ENCODE results near the gene NYNRIN. TPM values are rescaled to one million over a fixed set of nuclear protein-coding genes. Genes with fewer than 3 reads are reported as not detected.

NYNRIN gene
- total RNA-seq, 1 experiment from 2014 or later: 18.7 TPM

DNA sequence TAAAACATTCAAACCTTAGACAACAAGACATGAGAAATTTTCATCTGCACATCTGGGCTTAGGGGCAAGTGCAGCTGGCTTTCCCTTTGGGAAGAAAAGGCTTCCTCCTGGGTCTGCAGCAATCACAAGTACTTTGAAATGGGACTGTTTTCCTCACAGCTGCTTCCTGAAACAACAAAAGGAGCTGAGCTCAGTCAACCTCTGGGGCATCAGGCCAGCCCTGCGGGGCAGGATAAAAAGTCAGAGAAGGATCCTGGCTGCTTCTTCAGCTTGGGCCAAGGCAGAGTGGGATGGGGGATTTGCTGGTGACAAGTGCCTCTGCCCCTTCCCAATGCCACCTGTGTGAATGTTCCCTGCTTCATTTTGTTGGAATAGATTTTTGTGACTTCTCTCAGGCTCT is 59.9 kb downstream of the NYNRIN start:
- Histone ChIP-seq H3K9me3 (ENCODE audit: control insufficient read depth, low read depth, low read length) (no peaks in the 10 kb centered on the region), H2AK5ac (ENCODE audit: insufficient read length, low read length) (no peak overlapping the region), H3K23me2 (ENCODE audit: insufficient read length, low read depth, low read length, poor library complexity, severe bottlenecking) (no peaks in the 10 kb centered on the region), H3K79me1 (ENCODE audit: insufficient read depth, low read depth, low read length, poor library complexity, severe bottlenecking) (no peaks in the 10 kb centered on the region), H3K79me2 (ENCODE audit: insufficient read depth, low read length) (no peaks in the 10 kb centered on the region), H3T11ph (ENCODE audit: low read length) (no peak overlapping the region), H3K4me2 (ENCODE audit: insufficient read depth, insufficient read length, low read length) (no peak overlapping the region), H3K4me1 (ENCODE audit: insufficient read depth, low read length) (no peaks in the 10 kb centered on the region), H3K56ac (ENCODE audit: insufficient read length, low read depth, low read length) (no peak overlapping the region), H4K20me1 (ENCODE audit: control insufficient read depth, insufficient read depth, insufficient read length) (no peaks in the 10 kb centered on the region), H3K4ac (ENCODE audit: low read depth, low read length) (no peak overlapping the region), H2BK12ac (ENCODE audit: insufficient read length, low read depth, low read length) (no peak overlapping the region), H3K14ac (ENCODE audit: insufficient read depth, low read length) (no peak overlapping the region), H2BK5ac (ENCODE audit: insufficient read length, low read length) (no peak overlapping the region), H2AFZ (ENCODE audit: low read length) (no peak overlapping the region), H3K23ac (ENCODE audit: insufficient read length, low read depth, low read length) (no peak overlapping the region), H2BK120ac (ENCODE audit: low read depth, low read length, poor library complexity, severe bottlenecking) (no peak overlapping the region), H4K8ac (replicated peaks; ENCODE audit: insufficient read length, low read depth, low read length) (no peak overlapping the region), H2BK20ac (ENCODE audit: low read depth, low read length, poor library complexity, severe bottlenecking) (no peak overlapping the region), H2BK15ac (ENCODE audit: low read depth, low read length) (no peak overlapping the region), H3K27me3 (ENCODE audit: insufficient read depth, low read length) (no peaks in the 10 kb centered on the region), H4K91ac (ENCODE audit: insufficient read length, low read depth, low read length) (no peak overlapping the region), H3K18ac (ENCODE audit: insufficient read length, low read depth, low read length) (no peak overlapping the region), H3K27ac (ENCODE audit: insufficient read length, low read depth, low read length) (no peak overlapping the region), H3K9ac (ENCODE audit: extremely low read depth, insufficient read length, low read length) (no peak overlapping the region), H4K5ac (ENCODE audit: insufficient read length, low read depth, low read length) (no peak overlapping the region)
- TF ChIP-seq CTCF (conservative IDR thresholded peaks at IDR 0.05): no peak
- H3K9me3 Mint-ChIP-seq: peaks cover 17 to 19% of the 10 kb centered on the region in 2 experiments
- H3K36me3 Mint-ChIP-seq (ENCODE audit: insufficient read depth in 1 of 3, low read depth in 3 of 3): peaks cover 10 to 11% (median 11%) of the 10 kb centered on the region in 3 experiments
- no peak for DNase-seq
- no peak overlapping the region for H3K4me3 Mint-ChIP-seq
- peaks cover 2% of the 10 kb centered on the region; the same call in 1 of the 2 replicates for H3K27me3 Mint-ChIP-seq (ENCODE audit: low read depth)
- no CpG with 5 or more reads among the region's 1 CpG for WGBS (ENCODE audit: extremely low coverage, insufficient read length, low lambda C conversion rate)
- H3K27ac Mint-ChIP-seq: no peak overlapping the region
- H3K4me1 Mint-ChIP-seq: no peaks in the 10 kb centered on the region
